ENCODE measurements around the gene CPT1C.

- TF ChIP-seq CTCF (IDR thresholded peaks at IDR 0.05) (no peak), EP300 (IDR thresholded peaks at IDR 0.05) (no peak)
These were observed 11.7 kb upstream of the CPT1C start for GRCh38 chr19:49678985-49679770.

Data from tibial nerve (tissue), 4 donors.